Esophagus muscularis mucosa (tissue), 4 donors: ENCODE results near the gene AK5. TPM values are rescaled to one million over a fixed set of nuclear protein-coding genes. Genes with fewer than 3 reads are reported as not detected.

Source experiments
- DNase-seq: peaks from one replicate; pipeline ENCODE4 v3.0.0-alpha.2; 2017; ENCODE audit errors: extremely low spot score
- H3K27ac ChIP-seq, 4 donors: fragments of 200-600 bp; sonication (generic); replicated peaks in 1 of 4; 1 replicate in 3 of 4; 2 replicates in 1 of 4; pipeline ENCODE4 v1.5.1; 2016 to 2019; ENCODE audit warnings: mild to moderate bottlenecking in 1 of 4
- H3K27me3 ChIP-seq, 4 donors: fragments of 200-600 bp; sonication (generic); one replicate each; pipeline versions ENCODE4 v1.5.1 to v1.6.0; 2016 to 2019
- H3K36me3 ChIP-seq, 4 donors: fragments of 200-600 bp; sonication (generic); one replicate each; pipeline ENCODE4 v1.5.1; 2016 to 2019
- H3K4me1 ChIP-seq, 4 donors: fragments of 200-600 bp; sonication (generic); one replicate each; pipeline ENCODE4 v1.5.1; 2016 to 2019
- H3K4me3 ChIP-seq, 4 donors: fragments of 200-600 bp; sonication (generic); 1 replicate in 2 of 4; 2 replicates in 2 of 4; pipeline ENCODE4 v1.5.1; 2016 to 2019; ENCODE audit warnings: mild to moderate bottlenecking in 4 of 4, moderate library complexity in 1 of 4
- H3K9me3 ChIP-seq, 4 donors: fragments of 200-600 bp; sonication (generic); 1 replicate in 3 of 4; 2 replicates in 1 of 4; pipeline ENCODE4 v1.5.1; 2016 to 2019
- CTCF ChIP-seq, 3 experiments: fragments of 200-600 bp in 2 of 3; fragments of 450-650 bp in 1 of 3; sonication (generic) in 2 of 3; IDR thresholded peaks; one replicate each; pipeline ENCODE4 v1.5.1; 2017 to 2019; ENCODE audit warnings: antibody characterized with exemption in 3 of 3, mild to moderate bottlenecking in 2 of 3, moderate library complexity in 1 of 3
- EP300 ChIP-seq: sonication (generic); formaldehyde crosslinking; IDR thresholded peaks from one replicate; pipeline ENCODE4 v1.6.1; 2017; ENCODE audit warnings: antibody characterized with exemption
- POLR2A ChIP-seq: fragments of 450-650 bp; IDR thresholded peaks from one replicate; pipeline ENCODE4 v1.6.1; 2017; ENCODE audit warnings: antibody characterized with exemption, moderate library complexity, mild to moderate bottlenecking, low read depth
- POLR2AphosphoS5 ChIP-seq, 2 donors: sonication (generic); formaldehyde crosslinking; IDR thresholded peaks; one replicate each; pipeline ENCODE4 v1.6.1; 2017; ENCODE audit warnings: antibody characterized with exemption in 2 of 2
- WGBS: methylation state at CpG from one replicate; pipeline ENCODE4 v1.1.5; 2018; 5-methylcytosine and 5-hydroxymethylcytosine counted together
- intact Hi-C: fragments of 100-400 bp; cut with DNase I; formaldehyde crosslinking; loops from one replicate; pipeline ENCODE4 v1.15.1; 2023
- total RNA-seq, 4 donors: library from RNA; depleted of rRNA; stranded (reverse); fragments of >200 nt; gene quantifications; one replicate each; pipeline versions ENCODE4 v1.1.0 to v1.2.1, GENCODE V29; 2016

AK5 gene
- total RNA-seq, 4 donors from 2014 or later, result 0.97 to 2.5 (median 2.0) TPM

- WGBS, result 82% methylated on average over 2 of the region's 2 CpGs
- no peaks in the 10 kb centered on the region for H3K4me1 ChIP-seq
- intact Hi-C loops, result no loop called here
- H3K27ac ChIP-seq, result no peak overlapping the region
- no peak for DNase-seq
- no peaks in the 10 kb centered on the region for H3K9me3 ChIP-seq
- no peaks in the 10 kb centered on the region for H3K36me3 ChIP-seq
- H3K27me3 ChIP-seq, result no peaks in the 10 kb centered on the region
- no peak for TF ChIP-seq POLR2AphosphoS5 (IDR thresholded peaks at IDR 0.05)
- TF ChIP-seq CTCF (IDR thresholded peaks at IDR 0.05), result no peak
- no peak for TF ChIP-seq POLR2A
- TF ChIP-seq EP300, result no peak
- H3K4me3 ChIP-seq, result no peak overlapping the region
Measured at GRCh38 chr1:77489910-77490309, 208.1 kb downstream of the AK5 start.

GRCh38 chr1:77494026-77494425 lies 212.2 kb downstream of the AK5 start:
- no peaks in the 10 kb centered on the region for H3K36me3 ChIP-seq
- H3K27me3 ChIP-seq, result no peaks in the 10 kb centered on the region
- DNase-seq, result no peak
- no peak overlapping the region for H3K4me3 ChIP-seq
- no peak overlapping the region for H3K27ac ChIP-seq
- intact Hi-C loops, result no loop called here
- H3K9me3 ChIP-seq, result no peaks in the 10 kb centered on the region
- TF ChIP-seq CTCF (IDR thresholded peaks at IDR 0.05) (no peak), EP300 (no peak), POLR2A (no peak), POLR2AphosphoS5 (IDR thresholded peaks at IDR 0.05) (no peak)
- no peaks in the 10 kb centered on the region for H3K4me1 ChIP-seq

- Histone ChIP-seq H3K27ac (no peak overlapping the region), H3K27me3 (no peaks in the 10 kb centered on the region), H3K4me3 (no peak overlapping the region), H3K9me3 (no peaks in the 10 kb centered on the region), H3K4me1 (no peaks in the 10 kb centered on the region), H3K36me3 (no peaks in the 10 kb centered on the region)
- DNase-seq, result no peak
- TF ChIP-seq POLR2A, result no peak
- TF ChIP-seq EP300, result no peak
- no peak for TF ChIP-seq CTCF (IDR thresholded peaks at IDR 0.05)
- TF ChIP-seq POLR2AphosphoS5 (IDR thresholded peaks at IDR 0.05), result no peak
- intact Hi-C loops, result no loop called here
Measured at GRCh38 chr1:77498918-77499317, 217.1 kb downstream of the AK5 start.

- Histone ChIP-seq H3K4me1 (no peaks in the 10 kb centered on the region), H3K27me3 (no peaks in the 10 kb centered on the region), H3K9me3 (no peaks in the 10 kb centered on the region), H3K36me3 (no peaks in the 10 kb centered on the region), H3K27ac (no peak overlapping the region), H3K4me3 (no peak overlapping the region)
- no peak for DNase-seq
- intact Hi-C loops, result no loop called here
- WGBS, result 88% methylated on average over 5 of the region's 5 CpGs
- TF ChIP-seq EP300 (no peak), POLR2A (no peak), POLR2AphosphoS5 (IDR thresholded peaks at IDR 0.05) (no peak), CTCF (IDR thresholded peaks at IDR 0.05) (no peak)
Measured at GRCh38 chr1:77499466-77499865, 217.6 kb downstream of the AK5 start.

GRCh38 chr1:77504986-77505385 lies 223.2 kb downstream of the AK5 start:
- TF ChIP-seq EP300, result no peak
- no peak for TF ChIP-seq POLR2AphosphoS5 (IDR thresholded peaks at IDR 0.05)
- no peak for TF ChIP-seq POLR2A
- TF ChIP-seq CTCF (IDR thresholded peaks at IDR 0.05), result no peak
- 70% methylated on average over 4 of the region's 4 CpGs for WGBS
- H3K27ac ChIP-seq, result no peak overlapping the region
- H3K36me3 ChIP-seq, result no peaks in the 10 kb centered on the region
- H3K9me3 ChIP-seq, result no peaks in the 10 kb centered on the region
- H3K4me1 ChIP-seq, result no peaks in the 10 kb centered on the region
- intact Hi-C loops, result no loop called here
- no peaks in the 10 kb centered on the region for H3K27me3 ChIP-seq
- no peak overlapping the region for H3K4me3 ChIP-seq
- no peak for DNase-seq
